Raji (cell line): ENCODE measurements around the gene PIMREG.

Experiments used
- POLR2A ChIP-seq: IDR thresholded peaks from 2 replicates; pipeline ENCODE4 v1.6.1; 2011; ENCODE audit warnings: low read depth, low read length, control low read depth; ENCODE audit not compliant: insufficient read depth

PIMREG gene

DNA sequence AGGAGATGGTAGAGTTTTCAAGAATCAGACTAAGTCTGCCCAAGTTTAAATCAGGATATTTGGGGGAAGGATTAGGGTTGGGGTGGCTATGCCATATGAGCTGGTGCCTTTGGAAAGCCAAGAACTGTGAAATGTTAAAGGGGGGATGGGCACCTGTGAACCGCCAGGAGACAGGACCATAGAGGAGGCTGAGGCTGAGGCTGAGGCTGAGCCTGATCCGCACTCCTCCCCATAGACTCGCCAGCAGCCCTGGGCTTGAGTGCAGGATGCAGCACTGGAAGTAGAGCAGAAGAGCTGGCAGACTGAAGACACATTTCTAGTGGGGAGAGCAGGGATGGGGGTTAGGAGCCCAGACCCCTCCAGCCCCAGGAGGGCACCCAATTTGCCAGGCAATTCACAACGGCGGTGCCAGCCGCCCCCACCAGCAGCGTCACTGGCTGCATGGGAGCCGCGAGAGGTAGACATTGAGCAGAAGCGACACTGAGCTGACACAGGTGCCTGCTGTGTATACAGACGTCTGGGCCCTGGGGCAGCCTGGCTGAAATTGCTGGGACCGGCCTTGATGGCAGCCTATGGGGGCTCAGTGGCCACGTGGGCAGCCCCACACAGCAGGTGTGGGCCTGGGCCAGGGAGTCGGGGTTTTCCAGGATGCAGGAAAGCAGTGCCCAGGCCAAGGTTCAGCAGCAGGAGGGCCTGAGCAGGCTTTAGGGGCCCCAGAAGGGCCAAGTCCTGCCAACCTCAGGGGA is 9.2 kb downstream of the PIMREG start:
- no peak for TF ChIP-seq POLR2A

DNA sequence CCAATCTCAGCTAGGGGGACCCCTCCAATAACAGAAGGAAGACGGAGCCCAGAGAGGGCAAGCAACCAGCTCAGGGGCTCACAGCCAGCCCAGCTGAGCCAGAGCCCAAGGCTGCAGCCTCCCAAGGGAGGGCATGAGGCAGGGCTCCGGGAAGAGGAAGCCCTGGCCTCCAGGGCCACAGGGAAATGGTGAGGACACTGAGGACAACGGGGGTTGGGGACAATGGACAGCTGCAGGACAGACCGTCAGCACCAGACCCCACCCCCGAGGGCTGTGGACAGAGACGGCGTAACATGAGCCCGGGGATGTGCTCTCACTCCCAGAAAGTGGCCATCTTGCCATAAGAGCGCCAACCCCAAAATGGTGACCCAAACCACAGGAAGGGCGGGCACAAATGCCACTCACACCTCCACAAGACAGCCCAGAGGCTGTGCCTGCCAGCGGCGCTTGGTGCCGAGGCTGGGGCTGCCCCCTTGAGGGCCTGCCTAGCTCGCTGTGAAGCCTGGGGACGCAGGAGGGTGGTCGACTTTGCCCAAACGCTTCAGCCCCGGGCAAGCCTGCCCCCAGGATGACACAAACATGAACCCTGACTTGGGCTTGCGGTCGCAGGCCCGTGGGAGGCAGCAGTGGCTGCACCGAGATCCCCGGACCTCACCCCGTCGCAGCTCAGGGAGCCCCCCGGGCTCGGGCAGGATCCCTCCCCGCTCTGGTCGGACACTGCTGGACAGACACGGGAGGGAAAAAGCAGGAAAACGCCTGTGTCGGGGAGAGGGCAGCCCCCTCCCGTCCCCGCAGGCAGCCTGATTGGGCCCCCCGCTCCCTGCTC is 10.5 kb downstream of the PIMREG start:
- no peak for TF ChIP-seq POLR2A

DNA sequence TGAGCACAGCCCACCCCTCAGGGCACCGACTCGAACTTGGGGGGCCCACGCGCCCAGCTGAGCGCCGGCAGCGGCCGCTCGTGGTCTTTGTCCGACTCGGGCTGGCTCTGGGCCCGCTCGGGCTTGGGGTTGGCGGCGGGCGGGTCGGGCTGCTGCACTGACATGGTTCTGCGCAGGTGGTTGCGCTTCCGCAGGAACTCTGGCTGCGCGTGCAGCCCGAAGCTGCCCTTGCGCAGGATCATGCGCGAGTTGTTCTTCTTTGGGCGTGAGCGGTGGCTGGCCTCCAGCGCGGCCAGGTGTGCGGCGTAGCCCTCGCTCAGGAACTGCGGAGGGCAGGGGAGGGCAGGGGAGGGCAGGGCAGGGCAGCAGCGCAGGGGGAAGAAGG is 11.1 kb downstream of the PIMREG start:
- no peak for TF ChIP-seq POLR2A

DNA sequence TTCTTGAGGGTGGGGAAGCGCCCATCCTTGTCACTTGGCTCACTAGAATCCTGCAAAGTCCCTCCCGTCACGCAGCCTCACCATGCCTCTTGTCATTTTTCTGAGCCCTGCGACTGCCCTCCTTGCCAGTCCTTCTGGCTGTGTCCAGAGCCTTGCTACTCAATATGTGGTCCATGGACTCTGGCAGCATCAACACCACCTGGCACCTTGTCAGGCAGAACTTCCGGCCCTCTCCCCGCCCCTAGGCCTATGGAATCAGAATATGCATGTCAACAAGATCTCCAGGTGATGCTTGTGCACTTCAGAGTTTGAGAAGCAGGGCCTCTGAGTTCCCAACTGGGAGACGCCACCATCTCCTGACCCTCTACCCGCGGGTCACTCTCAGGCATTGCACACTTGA is 12.1 kb downstream of the PIMREG start:
- no peak for TF ChIP-seq POLR2A

DNA sequence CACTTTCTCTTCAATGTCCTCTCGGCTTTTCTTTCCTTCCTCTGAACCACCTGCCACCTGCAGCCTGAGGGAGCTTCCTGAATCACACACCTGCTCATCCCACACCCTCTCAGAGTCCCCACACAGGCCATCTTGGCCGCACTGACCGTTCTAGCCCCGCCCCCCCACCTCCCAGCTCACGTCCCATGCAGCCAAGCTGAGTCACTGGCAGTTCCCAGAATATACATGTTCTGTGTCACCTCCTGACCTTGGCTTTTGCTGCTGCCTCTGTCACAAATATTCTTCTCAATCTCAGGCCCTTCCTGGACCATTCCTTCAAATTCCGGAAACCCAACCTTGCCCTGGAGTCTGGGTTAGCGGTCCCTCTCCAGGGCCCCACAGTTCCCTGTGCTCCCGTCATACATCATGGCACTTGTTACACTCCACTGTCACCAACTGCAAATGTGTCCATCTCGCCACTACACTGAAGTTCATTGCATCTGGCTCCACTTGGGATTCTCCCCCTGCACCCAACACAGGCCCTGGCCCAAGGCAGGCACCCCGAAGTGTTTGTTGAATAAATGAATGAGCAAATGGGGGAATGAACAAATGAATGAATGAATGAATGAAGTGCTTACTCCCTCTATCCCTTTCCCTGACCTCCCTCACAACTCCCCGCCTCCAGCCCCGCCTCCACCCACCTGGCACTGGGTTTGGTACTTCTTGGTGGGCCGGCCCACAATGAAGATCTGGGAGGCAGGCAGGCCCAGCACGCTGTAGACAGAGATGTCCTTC is 12.8 kb downstream of the PIMREG start:
- TF ChIP-seq POLR2A = no peak

DNA sequence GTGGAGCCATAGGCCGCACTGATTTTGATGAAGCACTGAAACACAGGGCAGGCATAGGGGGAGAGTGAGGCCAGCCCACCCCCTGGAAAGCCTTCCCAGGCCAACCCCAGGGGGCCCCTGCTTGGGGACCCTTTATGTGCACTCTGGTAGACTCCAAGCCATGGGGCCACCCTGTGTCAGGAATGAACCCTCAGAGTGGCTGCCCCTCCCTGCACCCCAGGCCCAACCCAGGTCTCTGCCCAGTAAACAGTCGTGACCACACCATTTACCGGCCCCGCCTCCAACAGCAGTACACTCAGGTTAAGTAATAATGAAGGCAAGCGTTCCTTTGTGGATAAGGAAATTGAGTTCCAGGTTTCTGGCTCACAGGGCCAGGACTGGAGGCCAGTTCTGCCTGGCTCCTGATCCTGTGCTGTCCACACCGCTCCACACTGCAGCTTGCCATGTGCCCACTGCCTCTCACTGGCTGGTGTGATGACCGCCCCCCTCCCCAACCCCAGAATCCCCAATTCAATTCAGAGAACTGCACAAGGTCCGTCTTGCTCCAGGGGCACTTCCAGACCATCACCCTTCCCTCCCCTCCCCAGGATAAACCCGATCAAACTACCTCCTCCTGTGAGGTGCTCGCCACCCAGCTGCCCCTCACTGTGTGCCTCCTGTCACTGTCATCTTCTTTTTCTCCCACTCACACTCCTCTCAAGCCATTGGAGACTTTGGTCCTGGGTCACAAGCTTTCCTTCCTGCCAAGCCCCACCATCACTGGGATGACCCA is 13.6 kb downstream of the PIMREG start:
- TF ChIP-seq POLR2A = no peak

DNA sequence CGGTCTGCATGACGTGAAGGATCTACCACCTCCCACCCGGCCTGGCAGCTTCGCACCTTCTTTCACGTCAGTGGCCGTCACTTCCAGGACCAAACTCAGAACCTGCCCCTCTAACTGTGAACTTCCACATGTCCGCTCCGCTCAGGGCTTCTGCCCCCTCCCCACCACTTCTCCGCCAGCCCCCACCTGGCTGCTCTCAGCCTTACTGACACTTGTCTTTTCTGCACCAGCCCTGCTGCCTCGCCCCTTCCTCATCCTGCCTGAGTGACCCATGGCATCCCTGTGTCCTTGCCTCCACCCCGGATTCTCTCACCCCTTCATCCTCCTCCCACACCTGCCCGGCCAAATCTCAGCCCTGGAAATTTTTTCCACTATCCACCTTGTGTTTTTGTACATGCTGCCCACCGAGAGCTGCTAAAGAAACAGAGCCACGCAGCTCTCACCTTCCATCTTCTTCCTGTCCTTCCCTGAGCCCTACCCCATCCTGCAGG is 14.2 kb downstream of the PIMREG start:
- no peak for TF ChIP-seq POLR2A

DNA sequence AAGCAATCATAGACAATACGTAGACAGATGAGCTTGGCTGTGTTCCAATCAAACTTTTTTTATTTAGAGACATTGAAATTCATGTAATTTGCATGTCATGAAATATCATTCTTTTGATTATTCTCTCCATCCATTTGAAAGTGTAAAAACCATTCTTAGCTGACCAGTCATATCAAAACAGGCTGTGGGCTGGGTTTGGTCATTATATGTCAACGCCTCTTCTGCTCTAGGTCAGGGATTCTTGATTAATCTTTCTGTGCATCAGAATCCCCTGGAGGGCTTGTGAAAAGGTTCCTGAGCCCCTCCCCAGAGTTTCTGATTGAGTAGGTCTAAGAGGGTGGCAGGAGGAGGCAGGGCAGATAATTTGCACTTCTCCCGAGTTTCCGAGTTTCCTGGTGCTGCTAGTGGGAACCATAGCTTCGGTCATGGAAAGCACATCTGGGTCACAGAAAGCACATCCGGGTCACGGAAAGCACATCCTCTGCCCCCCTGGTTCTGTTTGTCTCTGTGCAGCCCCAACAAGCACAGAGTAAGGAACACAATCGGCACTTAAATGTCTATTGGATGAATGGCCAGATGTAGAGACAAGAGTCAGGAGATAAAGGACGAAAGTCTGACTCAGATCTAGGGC is 16.4 kb downstream of the PIMREG start:
- no peak for TF ChIP-seq POLR2A

DNA sequence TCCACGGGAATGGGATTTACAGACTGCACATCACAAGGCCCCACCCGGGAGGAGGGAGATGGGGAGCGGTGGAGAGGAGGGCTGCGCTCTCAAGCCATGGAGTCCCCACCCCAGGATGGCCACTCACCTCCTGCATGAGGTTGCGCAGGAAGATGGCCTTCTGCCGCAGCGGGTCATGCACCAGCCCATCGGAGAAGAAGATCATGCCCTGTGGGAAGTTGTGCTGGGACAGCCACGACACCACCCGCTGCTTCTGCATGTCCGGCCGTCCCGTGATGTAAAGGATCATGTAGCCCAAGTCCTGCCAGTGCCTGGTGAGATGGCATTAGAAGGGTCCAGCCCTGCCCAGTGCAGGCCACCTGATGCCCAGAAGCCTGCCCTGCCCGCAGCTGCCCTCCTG is 17.0 kb downstream of the PIMREG start:
- no peak for TF ChIP-seq POLR2A

DNA sequence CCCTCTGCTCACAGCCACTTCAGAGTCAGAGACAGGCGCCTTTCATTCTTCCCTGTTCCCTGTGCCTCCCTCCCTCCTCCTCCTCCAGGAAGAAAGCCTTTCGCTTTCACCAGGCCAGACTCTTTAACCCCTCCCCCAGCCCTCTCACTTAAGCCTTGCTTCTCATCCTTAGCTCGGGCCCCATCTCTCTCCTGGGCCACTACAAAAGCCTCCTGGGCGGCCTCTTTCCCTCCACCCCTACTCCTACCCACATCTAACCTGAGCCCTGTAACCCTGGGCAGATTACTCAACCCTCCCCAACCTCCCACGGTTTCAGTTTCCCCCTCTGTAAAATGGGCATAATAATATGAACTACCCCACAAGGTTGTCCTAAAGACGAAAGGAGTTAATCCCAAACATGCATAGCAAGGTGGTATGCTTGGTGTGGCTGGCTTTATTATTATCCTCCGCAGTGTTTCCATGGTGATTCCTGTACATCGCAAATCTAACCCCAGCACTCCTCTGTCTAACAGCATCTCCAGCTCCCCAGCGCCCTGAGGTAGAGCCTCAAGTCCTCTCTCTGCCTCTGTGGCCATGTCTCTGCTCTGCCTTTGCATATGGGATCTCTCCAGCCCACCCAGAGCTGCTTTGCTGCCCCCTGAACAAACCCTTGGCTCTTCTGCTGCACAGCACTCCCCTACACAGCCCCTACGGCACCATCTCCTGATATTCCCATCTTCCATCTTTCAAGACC is 17.7 kb downstream of the PIMREG start:
- TF ChIP-seq POLR2A = no peak

DNA sequence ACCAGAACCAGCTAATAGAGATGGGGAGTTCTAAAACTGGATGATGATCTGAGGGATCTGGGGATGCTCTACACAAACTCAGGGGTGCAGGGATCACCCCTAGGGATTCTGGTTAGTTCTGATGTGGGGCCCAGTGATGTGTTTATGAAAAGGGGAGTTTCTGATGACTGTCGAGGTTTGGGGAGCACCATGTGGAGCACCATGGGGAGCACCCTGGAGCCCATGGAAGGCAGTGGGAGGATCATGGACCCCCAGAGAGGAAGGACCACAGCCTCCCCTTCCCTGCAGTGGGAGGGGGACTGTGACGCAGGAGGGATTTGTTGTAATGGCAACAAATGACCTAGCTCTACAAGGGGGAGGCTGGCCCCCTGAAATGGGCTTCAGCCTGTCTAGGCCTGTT is 18.4 kb downstream of the PIMREG start:
- TF ChIP-seq POLR2A = no peak

DNA sequence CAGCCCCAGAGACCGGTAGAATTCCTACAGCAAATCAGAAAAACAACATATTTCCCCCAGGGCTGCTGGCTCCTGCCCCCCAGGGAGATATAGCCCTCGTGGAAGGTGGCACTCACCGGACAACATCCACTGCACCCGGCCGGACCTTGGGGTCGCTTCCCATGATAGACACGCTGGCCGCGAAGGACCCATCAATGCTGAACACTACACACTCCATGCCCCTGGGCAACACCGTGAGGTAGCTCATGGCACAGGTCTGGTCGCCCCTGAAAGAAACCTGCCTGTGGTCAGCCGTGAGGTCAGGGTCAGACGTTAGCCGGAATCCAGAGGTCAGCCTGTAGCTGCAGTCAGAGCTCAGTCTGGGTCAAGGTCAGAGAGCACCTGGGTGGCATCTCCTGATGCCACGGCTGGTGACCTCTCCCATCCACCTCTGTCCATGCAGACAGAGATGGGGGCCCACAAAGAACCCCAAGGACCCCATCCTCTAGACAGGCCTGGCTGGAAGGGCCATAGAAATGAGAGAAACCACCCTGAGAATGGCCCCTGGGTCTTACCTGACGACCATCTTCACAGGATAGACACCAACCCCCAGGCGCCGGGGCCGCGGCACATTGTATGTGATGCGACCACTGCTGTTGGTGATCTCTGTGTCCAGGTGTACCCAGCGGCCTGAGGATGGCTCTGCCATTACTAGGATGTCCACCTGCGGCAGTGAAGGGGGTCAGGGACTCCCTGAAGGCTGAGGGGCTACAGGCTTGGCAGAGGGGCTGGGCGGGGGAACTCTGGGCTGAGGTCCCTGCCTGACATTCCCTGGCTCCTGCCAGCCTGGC is 19.6 kb downstream of the PIMREG start:
- no peak for TF ChIP-seq POLR2A
